HEK293 (cell line): ENCODE data around the gene LRRC57.

Experiments used
- CTCF ChIA-PET: fragments of 350-600 bp; formaldehyde crosslinking; extraction: SDS; loops from one replicate; lab custom pipeline; 2021; ENCODE audit warnings: antibody characterized with exemption; lab: Yijun Ruan, JAX
- POLR2A ChIA-PET: fragments of 300-600 bp; formaldehyde crosslinking; extraction: SDS; loops from one replicate; lab custom pipeline; 2020; ENCODE audit warnings: antibody characterized with exemption, inconsistent platforms; lab: Yijun Ruan, JAX
- H3K27ac ChIP-seq: fragments of 200-500 bp; sonication (Bioruptor generic); 2 replicates; pipeline ENCODE4 v1.5.1; 2014; ENCODE audit warnings: low read depth, low read length, control low read depth, inconsistent platforms; ENCODE audit errors: extremely low read depth
- H3K36me3 ChIP-seq, 2 experiments: fragments of 200-500 bp in 1 of 2; sonication (Bioruptor generic) in 1 of 2; 1 replicate in 1 of 2; 2 replicates in 1 of 2; pipeline ENCODE4 v1.5.1; 2014 to 2017; ENCODE audit warnings: inconsistent platforms in 2 of 2, low read length in 2 of 2; ENCODE audit not compliant: control insufficient read depth in 2 of 2, insufficient read depth in 1 of 2
- H3K4me1 ChIP-seq: fragments of 200-500 bp; sonication (Bioruptor generic); 2 replicates; pipeline ENCODE4 v1.5.1; 2014; ENCODE audit warnings: mild to moderate bottlenecking, low read length, inconsistent platforms; ENCODE audit not compliant: control insufficient read depth, insufficient read depth
- H3K4me3 ChIP-seq: 2 replicates; pipeline ENCODE4 v1.5.1; 2011; ENCODE audit warnings: low read depth, mild to moderate bottlenecking, control low read depth, low read length, moderate library complexity
- H3K9me3 ChIP-seq: fragments of 200-500 bp; sonication (Bioruptor generic); 2 replicates; pipeline ENCODE4 v1.5.1; 2014; ENCODE audit warnings: low read depth, low read length, inconsistent platforms; ENCODE audit not compliant: control insufficient read depth, insufficient read depth
- TRIM28 ChIP-seq: IDR thresholded peaks from 2 replicates; pipeline ENCODE4 v1.6.1; 2011; ENCODE audit warnings: low read length, control low read depth, borderline replicate concordance
- ZBTB8A ChIP-seq: fragments of 450-650 bp; formaldehyde crosslinking; IDR thresholded peaks from 2 replicates; pipeline ENCODE4 v1.5.1; 2016; ENCODE audit warnings: missing biosample characterization, missing genetic modification characterization
- ZFP69B ChIP-seq: fragments of 450-650 bp; formaldehyde crosslinking; IDR thresholded peaks from 2 replicates; pipeline ENCODE4 v1.5.1; 2016; ENCODE audit warnings: missing biosample characterization, missing genetic modification characterization
- ZNF10 ChIP-seq: fragments of 450-650 bp; formaldehyde crosslinking; IDR thresholded peaks from 2 replicates; pipeline ENCODE4 v1.5.1; 2017; ENCODE audit warnings: missing biosample characterization, missing genetic modification characterization
- ZNF16 ChIP-seq: fragments of 450-650 bp; formaldehyde crosslinking; IDR thresholded peaks from 2 replicates; pipeline ENCODE4 v1.5.1; 2016; ENCODE audit warnings: low read depth, missing biosample characterization, missing genetic modification characterization
- ZNF202 ChIP-seq: fragments of 450-650 bp; formaldehyde crosslinking; IDR thresholded peaks from 2 replicates; pipeline ENCODE4 v1.5.1; 2016; ENCODE audit warnings: missing biosample characterization, missing genetic modification characterization, borderline replicate concordance
- ZNF350 ChIP-seq: fragments of 450-650 bp; formaldehyde crosslinking; IDR thresholded peaks from 2 replicates; pipeline ENCODE4 v1.5.0; 2017; ENCODE audit warnings: missing biosample characterization, mild to moderate bottlenecking, missing genetic modification characterization
- ZNF398 ChIP-seq: fragments of 450-650 bp; formaldehyde crosslinking; IDR thresholded peaks from 2 replicates; pipeline ENCODE4 v1.5.1; 2017; ENCODE audit warnings: missing biosample characterization, missing genetic modification characterization
- ZNF518A ChIP-seq: fragments of 450-650 bp; formaldehyde crosslinking; conservative IDR thresholded peaks from 2 replicates; pipeline ENCODE4 v1.5.1; 2016; ENCODE audit warnings: low read depth, missing biosample characterization, missing genetic modification characterization
- ZNF544 ChIP-seq: fragments of 450-650 bp; formaldehyde crosslinking; IDR thresholded peaks from 2 replicates; pipeline ENCODE4 v1.5.0; 2017; ENCODE audit warnings: missing biosample characterization, missing genetic modification characterization
- ZNF560 ChIP-seq: fragments of 450-650 bp; formaldehyde crosslinking; IDR thresholded peaks from 2 replicates; pipeline ENCODE4 v1.5.1; 2017; ENCODE audit warnings: missing biosample characterization, missing genetic modification characterization, borderline replicate concordance
- ZNF626 ChIP-seq: fragments of 450-650 bp; sonication (Bioruptor Pico); formaldehyde crosslinking; IDR thresholded peaks from 2 replicates; pipeline ENCODE4 v1.5.1; 2018; ENCODE audit warnings: missing biosample characterization, missing genetic modification characterization, inconsistent platforms
- ZNF660 ChIP-seq: fragments of 450-650 bp; IDR thresholded peaks from 2 replicates; pipeline ENCODE4 v1.5.1; 2018; ENCODE audit warnings: missing biosample characterization, mild to moderate bottlenecking, missing genetic modification characterization
- ZNF704 ChIP-seq: fragments of 450-650 bp; formaldehyde crosslinking; IDR thresholded peaks from 2 replicates; pipeline ENCODE4 v1.5.1; 2016; ENCODE audit warnings: missing biosample characterization, missing genetic modification characterization
- ZNF776 ChIP-seq: fragments of 450-650 bp; formaldehyde crosslinking; IDR thresholded peaks from 2 replicates; pipeline ENCODE4 v1.5.0; 2017; ENCODE audit warnings: missing biosample characterization, missing genetic modification characterization, borderline replicate concordance
- ZNF830 ChIP-seq: fragments of 450-650 bp; IDR thresholded peaks from 2 replicates; pipeline ENCODE4 v1.5.0; 2018; ENCODE audit warnings: missing biosample characterization, missing genetic modification characterization, low read depth, mild to moderate bottlenecking, moderate library complexity

The LRRC57 gene

GRCh38 chr15:42594095-42594494 lies 45.5 kb upstream of the LRRC57 start (continued):
- no peak for TF ChIP-seq ZNF398 (tag by site-specific recombination)
- TF ChIP-seq ZNF626 (tag by site-specific recombination) = no peak
- no peak for TF ChIP-seq ZNF544

GRCh38 chr15:42593143-42593542 lies 44.5 kb upstream of the LRRC57 start:
- H3K27ac ChIP-seq = no peak overlapping the region
- no peak for TF ChIP-seq ZBTB8A
- CTCF ChIA-PET = interaction anchor here (2.2 kb wide), 1 partner anchor 10 kb away, joined by 9 read pairs; no protein-coding TSS in a partner anchor
- no peak overlapping the region for H3K4me3 ChIP-seq
- H3K9me3 ChIP-seq = no peaks in the 10 kb centered on the region
- H3K36me3 ChIP-seq = no peaks in the 10 kb centered on the region
- POLR2A ChIA-PET = no interaction called here
- no peaks in the 10 kb centered on the region for H3K4me1 ChIP-seq

- TF ChIP-seq ZNF660 (tag by site-specific recombination) = no peak
- TF ChIP-seq ZNF202 (tag by site-specific recombination) = no peak
- TF ChIP-seq TRIM28 = no peak
- no peak for TF ChIP-seq ZNF10 (tag by site-specific recombination)
- no peak for TF ChIP-seq ZNF518A
- TF ChIP-seq ZNF830 (tag by site-specific recombination) = no peak
- TF ChIP-seq ZNF560 (tag by site-specific recombination) = no peak
- no peak for TF ChIP-seq ZNF776 (tag by site-specific recombination)
- TF ChIP-seq ZNF704 (tag by site-specific recombination) = no peak
- no peak for TF ChIP-seq ZFP69B (tag by site-specific recombination)
- no peak for TF ChIP-seq ZNF16 (tag by site-specific recombination)
- TF ChIP-seq ZNF350 (tag by site-specific recombination) = no peak
- TF ChIP-seq, all 188 proteins: peak for 0
- POLR2A ChIA-PET = no interaction called here
- CTCF ChIA-PET = interaction anchor here (2.2 kb wide), 1 partner anchor 10 kb away, joined by 9 read pairs; no protein-coding TSS in a partner anchor
These were observed 44.1 kb upstream of the LRRC57 start for GRCh38 chr15:42592716-42593115.

More at GRCh38 chr15:42592716-42593115, 44.1 kb upstream of the LRRC57 start:
- no peaks in the 10 kb centered on the region for H3K9me3 ChIP-seq
- H3K36me3 ChIP-seq = no peaks in the 10 kb centered on the region
- no peak overlapping the region for H3K4me3 ChIP-seq
- H3K27ac ChIP-seq = no peak overlapping the region
- H3K4me1 ChIP-seq = no peaks in the 10 kb centered on the region
